Common myeloid progenitor, CD34-positive (primary cell): ENCODE measurements around the gene BRINP3.
"Not testable (repeated sequence)": the region's sequence is repeated elsewhere in the genome, so short reads cannot be mapped to it uniquely, and the experiment has no call there.

Experiments used
- CTCF ChIA-PET: fragments of 350-600 bp; sonication (Branson Sonifier 250); formaldehyde crosslinking; loops from one replicate; lab custom pipeline; 2021; ENCODE audit warnings: antibody characterized with exemption; lab: Charles Lee
- POLR2A ChIA-PET: fragments of 350-600 bp; sonication (Branson Sonifier 250); formaldehyde crosslinking; loops from one replicate; lab custom pipeline; 2021; ENCODE audit warnings: antibody characterized with exemption; lab: Charles Lee
- DNase-seq, 3 donors: peaks; one replicate each; pipeline versions ENCODE4 v3.0.0 to v3.0.0-alpha.2; 2013
- H3K27ac ChIP-seq, 2 experiments: 1 replicate in 1 of 2; 2 replicates in 1 of 2; pipeline ENCODE4 v1.7.0; 2013; ENCODE audit warnings: inconsistent platforms in 2 of 2, low read length in 2 of 2, mild to moderate bottlenecking in 2 of 2, low read depth in 1 of 2, moderate library complexity in 1 of 2; ENCODE audit not compliant: severe bottlenecking in 2 of 2, insufficient read depth in 1 of 2, poor library complexity in 1 of 2
- H3K27me3 ChIP-seq, 5 experiments: replicated peaks in 2 of 5; 1 replicate in 3 of 5; 2 replicates in 2 of 5; pipeline versions ENCODE4 v1.6.1 to v1.7.0; 2013; ENCODE audit warnings: low read length in 4 of 5, mild to moderate bottlenecking in 2 of 5, moderate library complexity in 2 of 5, inconsistent platforms in 1 of 5; ENCODE audit not compliant: insufficient read depth in 5 of 5, control insufficient read depth in 4 of 5
- H3K36me3 ChIP-seq, 4 experiments: 1 replicate in 2 of 4; 2 replicates in 2 of 4; pipeline versions ENCODE4 v1.6.1 to v1.7.0; 2013; ENCODE audit warnings: low read length in 3 of 4, control low read depth in 1 of 4, mild to moderate bottlenecking in 1 of 4; ENCODE audit not compliant: control insufficient read depth in 4 of 4, insufficient read depth in 4 of 4
- H3K4me1 ChIP-seq, 4 experiments: 1 replicate in 3 of 4; 2 replicates in 1 of 4; pipeline versions ENCODE4 v1.6.1 to v1.7.1; 2013; ENCODE audit warnings: low read length in 3 of 4, mild to moderate bottlenecking in 3 of 4, control low read depth in 1 of 4, inconsistent platforms in 1 of 4, moderate library complexity in 1 of 4; ENCODE audit not compliant: control insufficient read depth in 4 of 4, insufficient read depth in 4 of 4; ENCODE audit errors: control extremely low read depth in 1 of 4
- H3K4me3 ChIP-seq, 7 experiments: 1 replicate in 4 of 7; 2 replicates in 3 of 7; pipeline versions ENCODE4 v1.5.1 to v1.7.0; 2013; ENCODE audit warnings: mild to moderate bottlenecking in 7 of 7, low read length in 6 of 7, moderate library complexity in 6 of 7, inconsistent platforms in 2 of 7, low read depth in 2 of 7, control low read depth in 1 of 7; ENCODE audit not compliant: insufficient read depth in 4 of 7, control insufficient read depth in 1 of 7; ENCODE audit errors: extremely low read depth in 1 of 7
- H3K9me3 ChIP-seq, 5 experiments: 1 replicate in 4 of 5; 2 replicates in 1 of 5; pipeline versions ENCODE4 v1.6.1 to v1.7.1; 2013; ENCODE audit warnings: low read length in 4 of 5, mild to moderate bottlenecking in 2 of 5, inconsistent platforms in 1 of 5, low read depth in 1 of 5, moderate library complexity in 1 of 5; ENCODE audit not compliant: control insufficient read depth in 4 of 5, insufficient read depth in 2 of 5; ENCODE audit errors: control extremely low read depth in 1 of 5
- WGBS: methylation state at CpG from one replicate; pipeline ENCODE4 v1.1.5; 2013; ENCODE audit not compliant: insufficient coverage; 5-methylcytosine and 5-hydroxymethylcytosine counted together

The BRINP3 gene

GRCh38 chr1:190124068-190124467 lies 353.6 kb downstream of the BRINP3 start:
- Histone ChIP-seq H3K4me3 (no peak overlapping the region), H3K27ac (no peak overlapping the region), H3K27me3 (no peaks in the 10 kb centered on the region), H3K36me3 (no peaks in the 10 kb centered on the region), H3K4me1 (no peaks in the 10 kb centered on the region), H3K9me3 (no peaks in the 10 kb centered on the region)
- 78% methylated on average over 3 of the region's 3 CpGs for WGBS
- ChIA-PET POLR2A (no interaction called here), CTCF (no interaction called here)
- no peak for DNase-seq

- H3K4me1 ChIP-seq, DNase-seq, H3K27ac ChIP-seq, CTCF ChIA-PET, H3K36me3 ChIP-seq, H3K9me3 ChIP-seq, H3K4me3 ChIP-seq, POLR2A ChIA-PET, H3K27me3 ChIP-seq: not testable (repeated sequence)
- WGBS: 89% methylated on average over 3 of the region's 11 CpGs
These were observed 357.1 kb downstream of the BRINP3 start for GRCh38 chr1:190120564-190120963.

- no peak for DNase-seq
- H3K27me3 ChIP-seq: no peaks in the 10 kb centered on the region
- H3K4me3 ChIP-seq: no peak overlapping the region
- no peak overlapping the region for H3K27ac ChIP-seq
- ChIA-PET POLR2A (no interaction called here), CTCF (interaction anchor here (1.3 kb wide), 1 partner anchor 20 kb away, joined by 3 read pairs; no protein-coding TSS in a partner anchor)
- no peaks in the 10 kb centered on the region for H3K4me1 ChIP-seq
- no peaks in the 10 kb centered on the region for H3K9me3 ChIP-seq
- no peaks in the 10 kb centered on the region for H3K36me3 ChIP-seq
- no CpG with 5 or more reads among the region's 2 CpGs for WGBS
These were observed 358.0 kb downstream of the BRINP3 start for GRCh38 chr1:190119683-190120082.

GRCh38 chr1:190116921-190117320 lies 360.7 kb downstream of the BRINP3 start:
- no peaks in the 10 kb centered on the region for H3K27me3 ChIP-seq
- no peak for DNase-seq
- ChIA-PET CTCF (no interaction called here), POLR2A (no interaction called here)
- H3K9me3 ChIP-seq: no peaks in the 10 kb centered on the region
- no peak overlapping the region for H3K27ac ChIP-seq
- no peaks in the 10 kb centered on the region for H3K4me1 ChIP-seq
- no peaks in the 10 kb centered on the region for H3K36me3 ChIP-seq
- no peak overlapping the region for H3K4me3 ChIP-seq

- no peak for DNase-seq
- 88% methylated on average over 1 of the region's 1 CpG for WGBS
- Histone ChIP-seq H3K4me3 (no peak overlapping the region), H3K36me3 (no peaks in the 10 kb centered on the region), H3K9me3 (no peaks in the 10 kb centered on the region), H3K27me3 (no peaks in the 10 kb centered on the region), H3K27ac (no peak overlapping the region), H3K4me1 (no peaks in the 10 kb centered on the region)
- CTCF ChIA-PET: no interaction called here
- POLR2A ChIA-PET: no interaction called here
These were observed 372.7 kb downstream of the BRINP3 start for GRCh38 chr1:190104961-190105360.

- POLR2A ChIA-PET: no interaction called here
- Histone ChIP-seq H3K4me3 (no peak overlapping the region), H3K27ac (no peak overlapping the region), H3K27me3 (no peaks in the 10 kb centered on the region), H3K4me1 (no peaks in the 10 kb centered on the region), H3K9me3 (no peaks in the 10 kb centered on the region), H3K36me3 (no peaks in the 10 kb centered on the region)
- CTCF ChIA-PET: no interaction called here
- no peak for DNase-seq
- 89% methylated on average over 2 of the region's 5 CpGs for WGBS
These were observed 374.8 kb downstream of the BRINP3 start for GRCh38 chr1:190102757-190103326.

GRCh38 chr1:190101756-190102155 lies 375.9 kb downstream of the BRINP3 start:
- H3K27me3 ChIP-seq: no peaks in the 10 kb centered on the region
- CTCF ChIA-PET: no interaction called here
- no peak overlapping the region for H3K27ac ChIP-seq
- H3K36me3 ChIP-seq: no peaks in the 10 kb centered on the region
- POLR2A ChIA-PET: no interaction called here
- no peaks in the 10 kb centered on the region for H3K9me3 ChIP-seq
- no peaks in the 10 kb centered on the region for H3K4me1 ChIP-seq
- no CpG with 5 or more reads among the region's 3 CpGs for WGBS
- H3K4me3 ChIP-seq: no peak overlapping the region
- no peak for DNase-seq
